ENCODE data around the gene ESRRB.

ESRRB gene

GRCh38 chr14:76430017-76430416, 54.1 kb downstream of the ESRRB start:
- Histone ChIP-seq H4K12ac (ENCODE audit: low read depth, low read length) (no peak overlapping the region), H3K23ac (ENCODE audit: low read length) (no peak overlapping the region), H2AK5ac (ENCODE audit: low read length) (no peak overlapping the region), H3K27me3 (ENCODE audit: insufficient read depth, low read length) (no peaks in the 10 kb centered on the region), H4K91ac (ENCODE audit: low read depth, low read length) (no peak overlapping the region), H2BK12ac (ENCODE audit: low read length) (no peak overlapping the region), H3K79me1 (ENCODE audit: low read length) (no peaks in the 10 kb centered on the region), H3K79me2 (ENCODE audit: control insufficient read depth, insufficient read depth, low read length, poor library complexity) (no peaks in the 10 kb centered on the region), H3K4me2 (ENCODE audit: low read length) (no peak overlapping the region), H2BK5ac (ENCODE audit: low read depth, low read length, poor library complexity) (no peak overlapping the region), H3K9me3 (ENCODE audit: insufficient read depth, low read depth, low read length) (no peaks in the 10 kb centered on the region), H3K4me3 (ENCODE audit: low read depth, low read length) (no peak overlapping the region), H3K18ac (ENCODE audit: low read length) (no peak overlapping the region), H3K9ac (ENCODE audit: low read length) (no peak overlapping the region), H3K36me3 (ENCODE audit: control insufficient read depth in 1 of 2, insufficient read depth in 2 of 2, low read length in 2 of 2) (no peaks in the 10 kb centered on the region), H2BK120ac (ENCODE audit: insufficient read depth, low read length, poor library complexity) (no peak overlapping the region), H3K4me1 (ENCODE audit: control insufficient read depth in 1 of 2, insufficient read depth in 2 of 2, low read length in 2 of 2) (peaks cover 3 to 4% of the 10 kb centered on the region in 2 experiments), H4K8ac (ENCODE audit: low read depth, low read length) (no peak overlapping the region), H3K27ac (ENCODE audit: low read depth, low read length) (no peak overlapping the region), H3K4ac (ENCODE audit: low read depth, low read length) (no peak overlapping the region), H2AFZ (ENCODE audit: insufficient read depth, low read length, poor library complexity) (no peak overlapping the region), H3K14ac (ENCODE audit: low read length) (no peak overlapping the region)
- no CpG with 5 or more reads among the region's 1 CpG for WGBS (ENCODE audit: extremely low coverage, insufficient coverage, insufficient read length)
- no peak for DNase-seq

GRCh38 chr14:76430475-76430980, 54.6 kb downstream of the ESRRB start:
- no CpG with 5 or more reads among the region's 4 CpGs for WGBS (ENCODE audit: extremely low coverage, insufficient coverage, insufficient read length)
- H3K23ac ChIP-seq (ENCODE audit: low read length) = no peak overlapping the region
- H2BK12ac ChIP-seq (ENCODE audit: low read length) = no peak overlapping the region
- H3K27ac ChIP-seq (ENCODE audit: low read depth, low read length) = no peak overlapping the region
- no peaks in the 10 kb centered on the region for H3K9me3 ChIP-seq (ENCODE audit: insufficient read depth, low read depth, low read length)
- no peak overlapping the region for H3K4me3 ChIP-seq (ENCODE audit: low read depth, low read length)
- H3K27me3 ChIP-seq (ENCODE audit: insufficient read depth, low read length) = no peaks in the 10 kb centered on the region
- H3K18ac ChIP-seq (ENCODE audit: low read length) = no peak overlapping the region
- H3K4ac ChIP-seq (ENCODE audit: low read depth, low read length) = no peak overlapping the region
- DNase-seq = peak; percentile 96 to 97
- peaks cover 3 to 4% of the 10 kb centered on the region in 2 experiments for H3K4me1 ChIP-seq (ENCODE audit: control insufficient read depth in 1 of 2, insufficient read depth in 2 of 2, low read length in 2 of 2)
- no peak overlapping the region for H3K9ac ChIP-seq (ENCODE audit: low read length)
- no peak overlapping the region for H3K4me2 ChIP-seq (ENCODE audit: low read length)
- no peak overlapping the region for H4K12ac ChIP-seq (ENCODE audit: low read depth, low read length)
- H2AFZ ChIP-seq (ENCODE audit: insufficient read depth, low read length, poor library complexity) = no peak overlapping the region
- no peaks in the 10 kb centered on the region for H3K79me2 ChIP-seq (ENCODE audit: control insufficient read depth, insufficient read depth, low read length, poor library complexity)
- no peaks in the 10 kb centered on the region for H3K79me1 ChIP-seq (ENCODE audit: low read length)
- H2BK120ac ChIP-seq (ENCODE audit: insufficient read depth, low read length, poor library complexity) = no peak overlapping the region
- no peak overlapping the region for H2BK5ac ChIP-seq (ENCODE audit: low read depth, low read length, poor library complexity)
- H2AK5ac ChIP-seq (ENCODE audit: low read length) = no peak overlapping the region
- no peaks in the 10 kb centered on the region for H3K36me3 ChIP-seq (ENCODE audit: control insufficient read depth in 1 of 2, insufficient read depth in 2 of 2, low read length in 2 of 2)
- no peak overlapping the region for H4K8ac ChIP-seq (ENCODE audit: low read depth, low read length)
- H4K91ac ChIP-seq (ENCODE audit: low read depth, low read length) = no peak overlapping the region
- no peak overlapping the region for H3K14ac ChIP-seq (ENCODE audit: low read length)

GRCh38 chr14:76431538-76431937, 55.6 kb downstream of the ESRRB start:
- Histone ChIP-seq H3K18ac (ENCODE audit: low read length) (no peak overlapping the region), H4K8ac (ENCODE audit: low read depth, low read length) (no peak overlapping the region), H2AK5ac (ENCODE audit: low read length) (no peak overlapping the region), H2BK12ac (ENCODE audit: low read length) (no peak overlapping the region), H3K79me2 (ENCODE audit: control insufficient read depth, insufficient read depth, low read length, poor library complexity) (no peaks in the 10 kb centered on the region), H3K4ac (ENCODE audit: low read depth, low read length) (no peak overlapping the region), H3K14ac (ENCODE audit: low read length) (no peak overlapping the region), H3K4me3 (ENCODE audit: low read depth, low read length) (no peak overlapping the region), H3K23ac (ENCODE audit: low read length) (no peak overlapping the region), H3K9ac (ENCODE audit: low read length) (no peak overlapping the region), H3K27me3 (ENCODE audit: insufficient read depth, low read length) (no peaks in the 10 kb centered on the region), H4K12ac (ENCODE audit: low read depth, low read length) (no peak overlapping the region), H3K36me3 (ENCODE audit: control insufficient read depth in 1 of 2, insufficient read depth in 2 of 2, low read length in 2 of 2) (no peaks in the 10 kb centered on the region), H3K27ac (ENCODE audit: low read depth, low read length) (no peak overlapping the region), H2BK5ac (ENCODE audit: low read depth, low read length, poor library complexity) (no peak overlapping the region), H2BK120ac (ENCODE audit: insufficient read depth, low read length, poor library complexity) (no peak overlapping the region), H3K4me2 (ENCODE audit: low read length) (no peak overlapping the region), H3K4me1 (ENCODE audit: control insufficient read depth in 1 of 2, insufficient read depth in 2 of 2, low read length in 2 of 2) (peaks cover 4% of the 10 kb centered on the region in 2 experiments), H3K9me3 (ENCODE audit: insufficient read depth, low read depth, low read length) (no peaks in the 10 kb centered on the region), H3K79me1 (ENCODE audit: low read length) (no peaks in the 10 kb centered on the region), H2AFZ (ENCODE audit: insufficient read depth, low read length, poor library complexity) (no peak overlapping the region), H4K91ac (ENCODE audit: low read depth, low read length) (no peak overlapping the region)
- DNase-seq = no peak
- WGBS (ENCODE audit: extremely low coverage, insufficient coverage, insufficient read length) = no CpG with 5 or more reads among the region's 9 CpGs

- Histone ChIP-seq H3K9me3 (ENCODE audit: insufficient read depth, low read depth, low read length) (no peaks in the 10 kb centered on the region), H3K79me1 (ENCODE audit: low read length) (no peaks in the 10 kb centered on the region), H3K23ac (ENCODE audit: low read length) (no peak overlapping the region), H2BK12ac (ENCODE audit: low read length) (no peak overlapping the region), H3K18ac (ENCODE audit: low read length) (no peak overlapping the region), H2BK120ac (ENCODE audit: insufficient read depth, low read length, poor library complexity) (no peak overlapping the region), H3K14ac (ENCODE audit: low read length) (no peak overlapping the region), H3K27me3 (ENCODE audit: insufficient read depth, low read length) (no peaks in the 10 kb centered on the region), H4K12ac (ENCODE audit: low read depth, low read length) (no peak overlapping the region), H3K4me3 (ENCODE audit: low read depth, low read length) (no peak overlapping the region), H2AFZ (ENCODE audit: insufficient read depth, low read length, poor library complexity) (no peak overlapping the region), H3K27ac (ENCODE audit: low read depth, low read length) (no peak overlapping the region), H4K8ac (ENCODE audit: low read depth, low read length) (no peak overlapping the region), H3K4me1 (ENCODE audit: control insufficient read depth in 1 of 2, insufficient read depth in 2 of 2, low read length in 2 of 2) (peaks cover 4% of the 10 kb centered on the region in 2 experiments), H4K91ac (ENCODE audit: low read depth, low read length) (no peak overlapping the region), H3K9ac (ENCODE audit: low read length) (no peak overlapping the region), H3K4ac (ENCODE audit: low read depth, low read length) (no peak overlapping the region), H2AK5ac (ENCODE audit: low read length) (no peak overlapping the region), H3K4me2 (ENCODE audit: low read length) (no peak overlapping the region), H2BK5ac (ENCODE audit: low read depth, low read length, poor library complexity) (no peak overlapping the region), H3K79me2 (ENCODE audit: control insufficient read depth, insufficient read depth, low read length, poor library complexity) (no peaks in the 10 kb centered on the region), H3K36me3 (ENCODE audit: control insufficient read depth in 1 of 2, insufficient read depth in 2 of 2, low read length in 2 of 2) (no peaks in the 10 kb centered on the region)
- DNase-seq = peak in 1 of 2 donors; percentile 1
- WGBS (ENCODE audit: extremely low coverage, insufficient coverage, insufficient read length) = no CpG with 5 or more reads among the region's 13 CpGs
These were observed 57.2 kb downstream of the ESRRB start for GRCh38 chr14:76432827-76433752.

Data from trophoblast cell (in vitro differentiated cells and primary cell).